Fibroblast of skin of left biceps (primary cell): ENCODE results near the gene STT3B.

Source experiments
- DNase-seq, 2 experiments: peaks; one replicate each; pipeline ENCODE4 v3.0.0-alpha.2; 2013; ENCODE audit warnings: low read depth in 2 of 2

STT3B gene

GRCh38 chr3:31648286-31648968 is 115.7 kb downstream of the STT3B start:
- no peak for DNase-seq

- DNase-seq = no peak
Observed at GRCh38 chr3:31652296-31652695, 119.6 kb downstream of the STT3B start.

- DNase-seq = no peak
Observed at GRCh38 chr3:31653464-31653863, 120.7 kb downstream of the STT3B start.

GRCh38 chr3:31654998-31655397 is 122.3 kb downstream of the STT3B start:
- DNase-seq = no peak

- DNase-seq = no peak
Observed at GRCh38 chr3:31659246-31659645, 126.5 kb downstream of the STT3B start.

- no peak for DNase-seq
Observed at GRCh38 chr3:31661286-31661685, 128.6 kb downstream of the STT3B start.

GRCh38 chr3:31661993-31662670 is 129.4 kb downstream of the STT3B start:
- DNase-seq = no peak

- DNase-seq = no peak
Observed at GRCh38 chr3:31664031-31664430, 131.3 kb downstream of the STT3B start.

- DNase-seq = no peak
Observed at GRCh38 chr3:31667582-31667981, 134.9 kb downstream of the STT3B start.

- no peak for DNase-seq
Observed at GRCh38 chr3:31668242-31668641, 135.5 kb downstream of the STT3B start.

GRCh38 chr3:31670136-31670535 is 137.4 kb downstream of the STT3B start:
- no peak for DNase-seq

GRCh38 chr3:31670722-31671121 is 138.0 kb downstream of the STT3B start:
- no peak for DNase-seq

GRCh38 chr3:31671451-31671850 is 138.7 kb downstream of the STT3B start:
- DNase-seq = no peak

GRCh38 chr3:31671976-31672375 is 139.3 kb downstream of the STT3B start:
- no peak for DNase-seq

- no peak for DNase-seq
Observed at GRCh38 chr3:31673950-31674349, 141.2 kb downstream of the STT3B start.

GRCh38 chr3:31676556-31676955 is 143.8 kb downstream of the STT3B start:
- DNase-seq = no peak

- no peak for DNase-seq
Observed at GRCh38 chr3:31680072-31680870, 147.5 kb downstream of the STT3B start.
